B cell (primary cell): ENCODE results near the gene RNF217. TPM values are rescaled to one million over a fixed set of nuclear protein-coding genes. Genes with fewer than 3 reads are reported as not detected.
"Not testable (repeated sequence)": the region's sequence is repeated elsewhere in the genome, so short reads cannot be mapped to it uniquely, and the experiment has no call there.

Source experiments
- ATAC-seq: fragments of 200-7000 bp; cut with Tn5 transposase; one replicate; pipeline ENCODE4 v1.10.0; 2021; ENCODE audit warnings: low read depth, mild to moderate bottlenecking, moderate number of reproducible peaks, moderate library complexity
- CTCF ChIA-PET: fragments of 350-600 bp; sonication (Branson Sonifier 250); formaldehyde crosslinking; loops from one replicate; lab custom pipeline; 2021; ENCODE audit warnings: antibody characterized with exemption, inconsistent platforms; lab: Charles Lee
- POLR2A ChIA-PET: fragments of 350-600 bp; sonication (Branson Sonifier 250); formaldehyde crosslinking; loops from one replicate; lab custom pipeline; 2021; ENCODE audit warnings: antibody characterized with exemption; lab: Charles Lee
- DNase-seq: peaks from one replicate; pipeline ENCODE4 v3.0.0; 2013
- H2AFZ ChIP-seq: 2 replicates; pipeline ENCODE4 v1.6.1; 2012; ENCODE audit warnings: mild to moderate bottlenecking, low read depth, low read length; ENCODE audit not compliant: insufficient read depth, poor library complexity, severe bottlenecking
- H3K27ac ChIP-seq, 2 donors: 1 replicate in 1 of 2; 2 replicates in 1 of 2; pipeline ENCODE4 v1.5.1; 2012 to 2013; ENCODE audit warnings: low read length in 2 of 2, mild to moderate bottlenecking in 2 of 2, moderate library complexity in 1 of 2
- H3K27me3 ChIP-seq, 4 experiments: fragments of 200-600 bp in 1 of 4; sonication (generic) in 1 of 4; replicated peaks in 1 of 4; 1 replicate in 2 of 4; 2 replicates in 2 of 4; pipeline versions ENCODE4 v1.6.1 to v1.7.0; 2013 to 2016; ENCODE audit warnings: low read length in 3 of 4, mild to moderate bottlenecking in 2 of 4, mixed read lengths in 1 of 4, moderate library complexity in 1 of 4; ENCODE audit not compliant: insufficient read depth in 4 of 4, control insufficient read depth in 3 of 4; ENCODE audit errors: control extremely low read depth in 1 of 4
- H3K36me3 ChIP-seq, 2 experiments: replicated peaks in 1 of 2; 1 replicate in 1 of 2; 2 replicates in 1 of 2; pipeline versions ENCODE4 v1.6.1 to v1.7.1; 2013; ENCODE audit warnings: low read length in 1 of 2; ENCODE audit not compliant: insufficient read depth in 2 of 2, control insufficient read depth in 1 of 2; ENCODE audit errors: control extremely low read depth in 1 of 2, extremely low read depth in 1 of 2
- H3K4me1 ChIP-seq, 2 donors: fragments of 200-600 bp in 1 of 2; sonication (generic) in 1 of 2; 1 replicate in 1 of 2; 2 replicates in 1 of 2; pipeline versions ENCODE4 v1.5.1 to v1.6.1; 2013 to 2017; ENCODE audit warnings: low read length in 2 of 2; ENCODE audit not compliant: control insufficient read depth in 2 of 2, insufficient read depth in 2 of 2
- H3K4me2 ChIP-seq: replicated peaks from 2 replicates; pipeline ENCODE3; 2012; ENCODE audit warnings: mild to moderate bottlenecking, low read depth, low read length; ENCODE audit not compliant: poor library complexity, severe bottlenecking
- H3K4me3 ChIP-seq, 5 experiments: fragments of 200-600 bp in 1 of 5; sonication (generic) in 1 of 5; 1 replicate in 3 of 5; 2 replicates in 2 of 5; pipeline versions ENCODE4 v1.5.1 to v1.7.0; 2011 to 2016; ENCODE audit warnings: low read length in 4 of 5, mild to moderate bottlenecking in 4 of 5, low read depth in 2 of 5, control low read depth in 1 of 5, moderate library complexity in 1 of 5; ENCODE audit not compliant: insufficient read depth in 1 of 5; ENCODE audit errors: control extremely low read depth in 1 of 5, extremely low read depth in 1 of 5
- H3K79me2 ChIP-seq: fragments of 200-600 bp; sonication (generic); one replicate; pipeline ENCODE4 v1.6.0; 2016; ENCODE audit warnings: low read length; ENCODE audit not compliant: control insufficient read depth, insufficient read depth
- H3K9ac ChIP-seq: fragments of 200-600 bp; sonication (generic); 2 replicates; pipeline ENCODE4 v1.6.1; 2017; ENCODE audit warnings: mild to moderate bottlenecking, low read length, moderate library complexity
- H3K9me3 ChIP-seq, 3 donors: one replicate each; pipeline versions ENCODE4 v1.6.1 to v1.7.1; 2013; ENCODE audit warnings: low read length in 2 of 3; ENCODE audit not compliant: control insufficient read depth in 2 of 3, insufficient read depth in 1 of 3; ENCODE audit errors: control extremely low read depth in 1 of 3
- H4K20me1 ChIP-seq: 2 replicates; pipeline ENCODE4 v1.6.0; 2012; ENCODE audit warnings: mild to moderate bottlenecking, low read length; ENCODE audit not compliant: insufficient read depth, control insufficient read depth, poor library complexity, severe bottlenecking
- H3K27ac Mint-ChIP-seq: one replicate; pipeline ENCODE4 v1.8.0; 2021; ENCODE audit warnings: mixed read lengths
- H3K27me3 Mint-ChIP-seq: one replicate; pipeline ENCODE4 v1.8.0; 2021; ENCODE audit warnings: mixed read lengths
- H3K4me1 Mint-ChIP-seq: one replicate; pipeline ENCODE4 v1.8.0; 2021; ENCODE audit warnings: mixed read lengths
- H3K4me3 Mint-ChIP-seq: one replicate; pipeline ENCODE4 v1.8.0; 2021; ENCODE audit warnings: mixed read lengths
- H3K9me3 Mint-ChIP-seq: one replicate; pipeline ENCODE4 v1.8.0; 2022; ENCODE audit warnings: mixed read lengths; ENCODE audit not compliant: insufficient read depth
- CTCF ChIP-seq: fragments of 200-600 bp; IDR thresholded peaks from one replicate; pipeline ENCODE4 v1.8.0; 2022; ENCODE audit warnings: antibody characterized with exemption, mild to moderate bottlenecking
- EZH2 ChIP-seq: IDR thresholded peaks from 2 replicates; pipeline ENCODE4 v1.6.1; 2012; ENCODE audit warnings: borderline replicate concordance, low read depth, mild to moderate bottlenecking, moderate library complexity, low read length; ENCODE audit not compliant: insufficient read depth, poor library complexity, severe bottlenecking
- WGBS: methylation state at CpG from one replicate; pipeline ENCODE4 v1.1.5; 2013; ENCODE audit warnings: missing lambda C conversion rate; ENCODE audit not compliant: insufficient coverage; 5-methylcytosine and 5-hydroxymethylcytosine counted together
- intact Hi-C: fragments of 100-400 bp; cut with micrococcal nuclease; formaldehyde crosslinking; loops from one replicate; pipeline ENCODE4 v1.10.0; 2022
- polyA plus RNA-seq: library from polyadenylated mRNA; depleted of rRNA; stranded (reverse); fragments of >200 nt; gene quantifications from 2 replicates; pipeline ENCODE4 v1.2.3, GENCODE V29; 2012
- total RNA-seq, 2 donors: library from RNA; stranded (reverse); fragments of 120-200 nt in 1 of 2; gene quantifications; 1 replicate in 1 of 2; 2 replicates in 1 of 2; pipeline versions ENCODE4 v1.2.3 to v1.2.4, GENCODE V29; 2013 to 2022

Gene RNF217
- total and polyA plus RNA-seq, 2 donors (not counting 1 experiment from before 2014, with no cell fraction given) = 0.03 TPM; not detected in 1

- Histone ChIP-seq H3K79me2 (no peaks in the 10 kb centered on the region), H3K4me1 (no peaks in the 10 kb centered on the region), H3K36me3 (no peaks in the 10 kb centered on the region), H4K20me1 (no peaks in the 10 kb centered on the region), H3K27ac (no peak overlapping the region), H2AFZ (no peak overlapping the region), H3K4me2 (no peak overlapping the region), H3K27me3 (no peaks in the 10 kb centered on the region), H3K4me3 (no peak overlapping the region), H3K9ac (no peak overlapping the region), H3K9me3 (peaks cover 0 to 5% (median 0%) of the 10 kb centered on the region in 3 donors)
- Mint-ChIP-seq H3K27ac (no peak overlapping the region), H3K27me3 (no peaks in the 10 kb centered on the region), H3K4me3 (no peak overlapping the region), H3K9me3 (no peaks in the 10 kb centered on the region), H3K4me1 (no peaks in the 10 kb centered on the region)
- 68% methylated on average over 3 of the region's 6 CpGs for WGBS
- ChIA-PET CTCF (no interaction called here), POLR2A (no interaction called here)
- TF ChIP-seq EZH2 (no peak), CTCF (no peak)
- no peak for ATAC-seq
- intact Hi-C loops = no loop called here
- DNase-seq = no peak
Measured at GRCh38 chr6:125030969-125031368, 68.7 kb downstream of the RNF217 start.

DNA sequence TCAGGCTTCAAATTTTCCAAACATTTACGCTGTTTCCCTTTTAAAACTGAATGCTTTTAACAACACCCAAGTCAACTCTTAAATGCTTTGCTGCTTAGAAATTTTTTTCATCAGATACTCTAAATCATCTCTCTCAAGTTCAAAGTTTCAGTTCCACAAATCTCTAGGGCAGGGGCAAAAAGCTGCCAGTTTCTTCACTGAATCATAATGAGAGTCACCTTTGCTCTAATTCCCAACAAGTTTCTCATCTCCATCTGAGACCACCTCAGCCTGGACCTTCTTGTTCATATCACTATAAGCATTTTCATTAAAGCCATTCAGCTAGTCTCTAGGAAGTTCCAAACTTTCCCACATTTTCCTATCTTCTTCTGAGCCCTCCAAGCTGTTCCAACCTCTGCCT, 69.1 kb downstream of the RNF217 start:
- ChIA-PET POLR2A (no interaction called here), CTCF (no interaction called here)
- H4K20me1 ChIP-seq = no peaks in the 10 kb centered on the region
- 67% methylated on average over 1 of the region's 1 CpG for WGBS
- H2AFZ ChIP-seq = no peak overlapping the region
- Mint-ChIP-seq H3K4me3 (no peak overlapping the region), H3K27me3 (no peaks in the 10 kb centered on the region), H3K27ac (no peak overlapping the region), H3K9me3 (no peaks in the 10 kb centered on the region), H3K4me1 (no peaks in the 10 kb centered on the region)
- no peaks in the 10 kb centered on the region for H3K4me1 ChIP-seq
- intact Hi-C loops = no loop called here
- H3K27ac ChIP-seq = no peak overlapping the region
- no peak for DNase-seq
- no peak overlapping the region for H3K9ac ChIP-seq
- no peaks in the 10 kb centered on the region for H3K79me2 ChIP-seq
- H3K4me2 ChIP-seq = no peak overlapping the region
- no peak overlapping the region for H3K4me3 ChIP-seq
- peaks cover 0 to 5% (median 0%) of the 10 kb centered on the region in 3 donors for H3K9me3 ChIP-seq
- no peaks in the 10 kb centered on the region for H3K27me3 ChIP-seq
- ATAC-seq = no peak
- no peaks in the 10 kb centered on the region for H3K36me3 ChIP-seq
- no peak for TF ChIP-seq CTCF
- TF ChIP-seq EZH2 = no peak

- H3K27me3 ChIP-seq, H3K36me3 ChIP-seq, H3K27me3 Mint-ChIP-seq, intact Hi-C loops, H3K4me1 Mint-ChIP-seq, H3K4me1 ChIP-seq, H3K4me2 ChIP-seq, H3K27ac Mint-ChIP-seq, H2AFZ ChIP-seq, H3K9ac ChIP-seq, H3K79me2 ChIP-seq, H3K9me3 ChIP-seq, H3K4me3 Mint-ChIP-seq, ATAC-seq, H4K20me1 ChIP-seq, DNase-seq, CTCF ChIA-PET, H3K4me3 ChIP-seq, H3K27ac ChIP-seq, H3K9me3 Mint-ChIP-seq, POLR2A ChIA-PET: not testable (repeated sequence)
Measured at GRCh38 chr6:125034929-125035328, 72.7 kb downstream of the RNF217 start.
